ENCODE data around the gene ZDHHC21. TPM values are rescaled to one million over a fixed set of nuclear protein-coding genes. Genes with fewer than 3 reads are reported as not detected.

Gene ZDHHC21
- total RNA-seq, 1 donor from 2014 or later = 15.2 TPM

GRCh38 chr9:14627513-14627912, 65.7 kb downstream of the ZDHHC21 start:
- intact Hi-C loops (cut with micrococcal nuclease) = no loop called here

DNA sequence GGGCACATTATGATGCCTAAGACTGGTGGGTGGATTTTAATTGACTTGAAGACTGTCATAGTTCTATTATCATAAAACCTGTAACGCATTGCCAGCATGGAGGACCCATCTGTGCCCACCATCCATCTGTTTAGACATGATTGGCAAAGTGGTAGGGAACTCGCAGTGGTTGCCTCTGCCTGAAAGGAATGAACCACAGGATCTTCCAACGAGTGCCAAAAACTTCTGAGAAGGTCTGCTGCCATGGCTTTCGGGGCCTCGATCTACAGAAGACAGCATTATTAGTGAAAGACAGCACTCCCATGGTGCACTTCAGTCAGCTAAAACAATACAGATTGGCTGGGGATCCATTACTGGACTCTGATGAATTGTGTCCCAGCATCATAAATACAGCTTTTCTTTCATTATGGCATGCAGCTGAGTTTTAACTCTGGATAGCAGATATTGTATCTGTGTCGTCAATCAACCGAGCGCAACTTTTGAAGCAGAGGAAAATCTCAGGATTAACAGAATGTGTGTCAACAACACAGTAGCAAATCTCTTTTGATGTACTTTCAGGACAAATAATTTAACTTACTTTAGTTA, 74.3 kb downstream of the ZDHHC21 start:
- intact Hi-C loops (cut with micrococcal nuclease) = no loop called here

DNA sequence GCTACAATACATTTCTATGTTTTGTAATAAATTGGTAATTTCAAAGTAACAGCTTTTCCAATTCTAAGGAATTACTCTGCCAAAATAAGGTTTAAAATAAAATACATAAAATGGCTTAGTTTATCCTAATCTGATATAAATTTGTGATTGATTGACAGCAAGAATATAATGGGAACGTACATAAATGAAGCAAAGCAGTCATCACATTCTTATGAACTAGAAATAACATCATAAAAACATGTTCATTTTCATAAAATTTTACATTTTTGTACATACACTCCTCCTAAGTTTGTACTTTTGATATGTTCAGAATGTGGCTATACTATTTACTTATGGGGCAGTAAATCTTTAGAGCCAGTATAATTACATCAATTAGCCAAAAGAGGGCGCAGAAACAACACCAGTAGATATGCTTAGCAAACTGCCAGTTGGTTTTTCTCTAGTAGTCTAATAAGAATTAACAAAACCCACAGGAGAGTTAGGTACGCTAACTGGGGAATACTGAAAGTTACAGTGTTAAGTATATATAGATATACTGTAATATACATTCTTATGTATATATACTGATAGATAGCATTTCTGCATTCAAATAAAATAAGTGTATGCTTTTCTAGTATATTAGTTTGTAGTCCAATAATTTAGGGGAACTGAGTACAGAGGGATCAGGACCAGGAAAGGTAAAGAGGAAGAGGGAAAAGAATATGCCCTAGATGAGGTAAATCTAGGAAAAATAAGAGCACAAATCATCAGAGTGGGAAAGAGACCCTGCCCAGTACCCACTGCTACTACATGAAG, 76.8 kb downstream of the ZDHHC21 start:
- intact Hi-C loops (cut with micrococcal nuclease) = loop anchor here (1.0 to 2.0 kb wide), 8 partner anchors 20 to 526 kb away; partner anchors contain the start of gene ZDHHC21

DNA sequence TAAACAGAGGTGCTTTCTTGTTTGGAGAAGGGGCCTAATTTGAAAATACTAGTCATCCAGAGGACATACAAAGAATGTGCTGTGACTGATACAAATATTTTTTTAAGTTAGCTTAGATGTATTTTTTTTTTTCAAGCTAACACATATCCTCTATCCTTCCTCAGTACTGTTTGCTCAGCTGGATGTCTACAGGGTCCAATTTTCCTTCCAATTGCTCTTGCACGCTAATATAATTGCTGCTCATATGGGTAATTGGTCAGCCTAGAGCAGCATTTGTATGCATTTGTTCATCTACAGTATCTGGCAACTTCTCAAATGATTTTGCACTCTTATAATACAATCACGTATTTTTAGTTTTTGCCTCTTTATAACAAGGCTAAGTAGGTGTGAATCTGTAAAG, 84.7 kb downstream of the ZDHHC21 start:
- intact Hi-C loops (cut with micrococcal nuclease) = no loop called here

DNA sequence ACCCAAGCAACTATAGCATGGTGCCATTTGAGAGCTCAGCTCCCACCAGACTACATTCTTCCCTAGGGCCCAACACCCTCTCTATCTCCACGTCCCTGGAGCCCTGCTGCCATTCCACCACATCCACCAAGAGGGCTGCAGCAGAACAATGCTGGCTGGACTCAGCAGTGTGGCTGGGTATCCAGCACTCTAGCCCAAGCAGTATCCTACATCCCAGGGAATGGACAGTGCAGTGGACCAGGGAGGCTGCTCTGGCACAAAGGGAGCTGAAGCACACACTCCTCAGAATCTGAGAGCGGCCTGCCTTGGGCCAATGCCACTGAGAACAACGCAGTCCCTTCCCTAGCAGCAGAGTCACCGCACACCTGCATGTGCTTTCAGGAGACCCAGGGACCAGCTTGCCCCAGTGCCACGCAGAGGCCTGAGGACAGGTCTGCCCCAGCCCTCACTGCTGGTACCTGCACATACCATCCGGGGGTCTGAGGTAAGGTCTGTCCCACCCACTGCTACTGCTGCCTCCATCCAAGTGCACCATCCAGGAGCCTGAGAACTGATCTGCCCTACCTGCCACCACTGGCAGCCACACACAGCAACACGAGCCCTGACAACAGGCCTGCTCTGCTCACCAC, 95.9 kb downstream of the ZDHHC21 start:
- intact Hi-C loops (cut with micrococcal nuclease) = no loop called here

GRCh38 chr9:14593406-14593805, 99.8 kb downstream of the ZDHHC21 start:
- intact Hi-C loops (cut with micrococcal nuclease) = no loop called here

DNA sequence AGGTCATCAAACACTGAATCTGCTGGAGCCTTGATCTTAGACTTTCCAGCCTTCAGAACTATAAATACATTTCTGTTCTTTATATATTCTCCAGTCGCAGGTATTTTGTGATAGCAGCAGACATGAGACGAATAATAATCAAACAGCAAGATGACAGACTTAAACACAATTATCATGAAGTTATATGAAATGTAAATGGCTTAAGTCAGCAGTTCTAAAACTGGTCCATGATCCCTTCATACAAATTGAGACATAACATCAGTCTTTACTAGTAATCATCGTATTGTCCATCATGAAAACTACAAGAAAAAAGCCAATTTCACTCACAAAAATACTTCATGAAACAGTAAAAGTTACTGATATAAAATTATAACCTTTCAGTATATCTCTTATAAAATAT, 101.8 kb downstream of the ZDHHC21 start:
- intact Hi-C loops (cut with micrococcal nuclease) = no loop called here

GRCh38 chr9:14585730-14586473, 107.3 kb downstream of the ZDHHC21 start:
- intact Hi-C loops (cut with micrococcal nuclease) = loop anchor here (5.0 kb wide), 2 partner anchors 264 to 406 kb away; no protein-coding TSS in a partner anchor

GRCh38 chr9:14584571-14584970, 108.7 kb downstream of the ZDHHC21 start:
- intact Hi-C loops (cut with micrococcal nuclease) = no loop called here

DNA sequence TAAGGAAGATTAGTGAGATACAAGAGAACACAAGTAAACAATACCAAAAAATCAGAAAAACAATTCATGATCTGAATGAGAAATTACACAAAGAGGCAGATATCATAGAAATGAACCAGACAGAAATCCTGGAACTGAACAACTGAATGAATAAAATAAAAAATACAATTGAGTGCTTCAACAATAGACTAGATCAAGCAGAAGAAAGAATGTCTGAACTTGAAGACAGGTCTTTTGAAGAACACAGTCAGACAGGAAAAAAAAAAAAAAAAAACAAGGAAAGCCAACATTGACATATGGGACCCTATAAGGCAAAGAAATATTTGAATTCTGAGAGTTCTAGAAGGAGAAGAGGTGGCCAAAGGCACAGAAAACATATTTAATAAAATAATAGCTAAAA, 115.2 kb downstream of the ZDHHC21 start:
- intact Hi-C loops (cut with micrococcal nuclease) = no loop called here

- intact Hi-C loops (cut with micrococcal nuclease) = no loop called here
These were observed 119.1 kb downstream of the ZDHHC21 start for GRCh38 chr9:14574173-14574572.

- intact Hi-C loops (cut with micrococcal nuclease) = no loop called here
These were observed 119.9 kb downstream of the ZDHHC21 start for GRCh38 chr9:14573319-14573718.

DNA sequence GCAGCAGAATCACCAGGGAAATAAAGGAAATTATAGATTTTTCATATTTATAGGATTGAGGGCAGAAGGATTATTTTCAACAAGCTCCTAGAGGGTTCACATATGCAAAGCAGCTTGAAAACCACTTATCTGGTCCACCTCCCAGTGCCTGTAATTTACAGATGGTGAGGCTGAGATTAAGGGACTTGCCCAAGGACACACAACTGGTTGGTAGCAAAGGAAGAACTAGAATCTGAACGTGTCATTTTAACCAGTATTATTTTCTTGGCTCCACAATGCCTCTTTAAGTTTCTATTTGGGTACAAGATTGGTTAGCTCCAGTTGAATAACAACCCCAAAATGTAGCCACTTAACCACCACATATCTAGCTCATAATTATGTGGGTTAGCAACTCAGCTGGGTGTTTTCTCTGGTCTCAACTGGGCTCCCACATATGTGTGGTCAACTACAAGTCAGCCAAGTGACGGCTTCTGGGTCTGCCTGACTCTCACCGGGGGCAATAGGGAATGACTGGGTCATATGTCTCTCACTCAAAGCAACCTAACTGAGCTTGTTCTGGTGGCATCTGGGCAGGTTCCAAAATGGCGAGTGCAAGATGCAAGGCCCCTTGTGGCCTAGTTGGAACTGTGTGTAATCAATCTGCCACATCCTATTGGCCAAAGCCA, 127.7 kb downstream of the ZDHHC21 start:
- intact Hi-C loops (cut with micrococcal nuclease) = no loop called here

- intact Hi-C loops (cut with micrococcal nuclease) = no loop called here
These were observed 129.2 kb downstream of the ZDHHC21 start for GRCh38 chr9:14563902-14564624.

- intact Hi-C loops (cut with micrococcal nuclease) = no loop called here
These were observed 131.3 kb downstream of the ZDHHC21 start for GRCh38 chr9:14561929-14562405.

Other genes with a start within 250 kb of the ZDHHC21 start
- gene CER1, start 29.3 kb upstream of the ZDHHC21 start, total RNA-seq = not detected in 2 replicates
- 0.02 TPM in 1 of 2 replicates, not detected in the other for gene FREM1, start 217.0 kb upstream of the ZDHHC21 start, total RNA-seq